Stimulated activated CD4-positive, alpha-beta T cell treated with anti-CD3 and anti-CD28 coated beads, Interleukin-12 subunit alpha, Interleukin-12 subunit beta, amount 100 ng/mL, for 4 hours (primary cell): ENCODE results near the gene C22orf31.
"Not testable (repeated sequence)": the region's sequence is repeated elsewhere in the genome, so short reads cannot be mapped to it uniquely, and the experiment has no call there.

Experiments
- DNase-seq: peaks from one replicate; pipeline ENCODE4 v3.0.0-alpha.2; 2020

C22orf31 gene

DNA sequence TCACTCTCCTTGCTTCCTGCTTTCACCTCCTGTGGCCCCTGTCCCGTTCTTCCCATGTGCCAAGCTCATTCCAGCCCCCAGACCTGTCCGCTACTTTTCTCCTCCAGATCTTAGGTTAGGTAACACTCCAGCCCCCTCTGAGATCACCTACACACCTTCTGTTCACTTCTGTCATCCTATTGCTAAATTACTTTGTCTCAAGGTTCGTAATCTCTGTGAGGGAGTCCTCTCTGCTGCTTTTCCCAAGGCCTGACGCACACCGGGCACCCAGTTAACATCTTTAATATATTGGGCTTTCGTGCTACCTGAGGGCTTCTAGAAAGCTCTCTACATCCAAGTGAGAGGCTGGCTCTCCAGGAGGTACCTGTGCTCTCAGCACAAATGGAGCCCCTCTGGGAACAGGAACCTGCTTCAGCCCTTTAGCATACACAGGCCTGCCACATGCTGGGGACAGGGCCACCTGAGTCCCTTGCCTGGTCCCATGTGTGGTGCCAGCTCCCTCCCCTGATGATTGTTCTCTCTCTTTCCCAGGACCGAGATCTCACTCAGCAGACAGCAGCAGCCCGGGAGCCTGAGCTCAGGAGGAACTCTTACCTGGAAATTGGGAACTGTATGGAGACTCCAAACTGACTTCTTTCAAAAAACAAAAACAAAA lies 8.5 kb downstream of the C22orf31 start:
- no peak for DNase-seq

DNA sequence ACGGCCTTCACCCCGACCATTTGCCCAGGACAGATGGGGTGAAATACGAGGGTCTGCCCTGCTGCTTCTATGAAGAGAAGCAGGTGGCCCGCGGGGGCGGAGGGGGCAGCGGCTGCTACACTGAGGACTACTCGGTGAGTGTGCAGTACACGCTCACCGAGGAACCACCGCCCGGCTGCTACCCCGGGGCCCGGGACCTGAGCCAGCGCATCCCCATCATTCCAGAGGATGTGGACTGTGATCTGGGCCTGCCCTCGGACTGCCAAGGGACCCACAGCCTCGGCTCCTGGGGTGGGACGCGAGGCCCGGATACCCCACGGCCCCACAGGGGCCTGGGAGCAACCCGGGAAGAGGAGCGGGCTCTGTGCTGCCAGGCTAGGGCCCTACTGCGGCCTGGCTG lies 11.2 kb downstream of the C22orf31 start:
- DNase-seq: no peak

DNA sequence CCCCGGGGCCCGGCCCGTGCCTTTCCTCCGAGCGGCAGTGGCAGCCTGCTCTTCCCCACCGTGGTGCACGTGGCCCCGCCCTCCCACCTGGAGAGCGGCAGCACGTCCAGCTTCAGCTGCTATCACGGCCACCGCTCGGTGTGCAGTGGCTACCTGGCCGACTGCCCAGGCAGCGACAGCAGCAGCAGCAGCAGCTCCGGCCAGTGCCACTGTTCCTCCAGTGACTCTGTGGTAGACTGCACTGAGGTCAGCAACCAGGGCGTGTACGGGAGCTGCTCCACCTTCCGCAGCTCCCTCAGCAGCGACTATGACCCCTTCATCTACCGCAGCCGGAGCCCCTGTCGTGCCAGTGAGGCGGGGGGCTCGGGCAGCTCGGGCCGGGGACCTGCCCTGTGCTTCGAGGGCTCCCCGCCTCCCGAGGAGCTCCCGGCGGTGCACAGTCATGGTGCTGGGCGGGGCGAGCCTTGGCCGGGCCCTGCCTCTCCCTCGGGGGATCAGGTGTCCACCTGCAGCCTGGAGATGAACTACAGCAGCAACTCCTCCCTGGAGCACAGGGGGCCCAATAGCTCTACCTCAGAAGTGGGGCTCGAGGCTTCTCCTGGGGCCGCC lies 11.9 kb downstream of the C22orf31 start:
- DNase-seq: no peak

DNA sequence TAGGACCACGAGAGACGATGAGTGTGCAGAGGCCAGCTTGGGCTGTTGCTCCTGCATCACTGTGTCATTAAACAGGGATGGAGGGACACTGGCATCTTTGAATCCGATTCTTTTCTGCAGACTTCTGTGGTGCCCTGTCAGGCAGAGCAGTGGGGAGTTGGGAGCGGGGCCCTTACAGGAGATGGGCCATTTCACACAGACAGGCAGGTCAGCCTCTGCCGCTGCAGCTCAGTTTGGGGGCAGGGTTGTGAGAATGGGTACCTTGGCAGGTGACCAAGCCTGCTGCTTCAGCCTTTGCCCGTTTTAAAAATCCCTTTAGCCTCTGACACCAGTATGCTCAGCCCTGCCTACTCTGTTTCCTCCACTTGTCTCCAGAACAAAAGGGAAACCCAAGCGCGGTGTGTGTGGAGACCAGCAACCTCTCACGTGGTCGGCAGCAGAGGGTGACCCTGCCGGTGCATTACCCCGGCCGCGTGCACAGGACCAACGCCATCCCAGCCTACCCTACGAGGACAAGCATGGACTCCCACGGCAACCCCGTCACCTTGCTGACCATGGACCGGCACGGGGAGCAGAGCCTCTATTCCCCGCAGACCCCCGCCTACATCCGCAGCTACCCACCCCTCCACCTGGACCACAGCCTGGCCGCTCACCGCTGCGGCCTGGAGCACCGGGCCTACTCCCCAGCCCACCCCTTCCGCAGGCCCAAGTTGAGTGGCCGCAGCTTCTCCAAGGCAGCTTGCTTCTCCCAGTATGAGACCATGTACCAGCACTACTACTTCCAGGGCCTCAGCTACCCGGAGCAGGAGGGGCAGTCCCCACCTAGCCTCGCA lies 12.6 kb downstream of the C22orf31 start:
- DNase-seq: no peak

DNA sequence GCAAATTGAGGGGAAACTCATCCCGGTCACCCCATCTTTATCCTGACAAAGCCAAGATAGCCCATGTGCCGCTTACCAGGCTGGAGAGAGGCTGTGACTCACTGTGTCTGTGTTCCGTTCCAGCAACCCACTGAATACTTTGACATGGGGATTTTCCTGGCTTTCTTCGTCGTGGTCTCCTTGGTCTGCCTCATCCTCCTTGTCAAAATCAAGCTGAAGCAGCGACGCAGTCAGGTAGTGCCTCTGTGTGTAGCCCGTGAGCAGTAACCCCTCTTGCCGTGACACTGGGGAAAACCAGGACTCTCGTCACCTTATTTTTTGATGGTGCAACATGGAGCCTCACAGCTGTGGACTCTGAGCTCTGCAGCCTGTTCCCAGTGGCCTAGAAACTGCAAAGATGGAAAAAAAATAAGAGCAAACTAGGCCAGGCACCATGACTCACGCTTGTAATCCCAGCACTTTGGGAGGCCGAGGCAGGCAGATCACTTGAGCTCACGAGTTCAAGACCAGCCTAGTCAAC lies 16.9 kb downstream of the C22orf31 start:
- DNase-seq: no peak

DNA sequence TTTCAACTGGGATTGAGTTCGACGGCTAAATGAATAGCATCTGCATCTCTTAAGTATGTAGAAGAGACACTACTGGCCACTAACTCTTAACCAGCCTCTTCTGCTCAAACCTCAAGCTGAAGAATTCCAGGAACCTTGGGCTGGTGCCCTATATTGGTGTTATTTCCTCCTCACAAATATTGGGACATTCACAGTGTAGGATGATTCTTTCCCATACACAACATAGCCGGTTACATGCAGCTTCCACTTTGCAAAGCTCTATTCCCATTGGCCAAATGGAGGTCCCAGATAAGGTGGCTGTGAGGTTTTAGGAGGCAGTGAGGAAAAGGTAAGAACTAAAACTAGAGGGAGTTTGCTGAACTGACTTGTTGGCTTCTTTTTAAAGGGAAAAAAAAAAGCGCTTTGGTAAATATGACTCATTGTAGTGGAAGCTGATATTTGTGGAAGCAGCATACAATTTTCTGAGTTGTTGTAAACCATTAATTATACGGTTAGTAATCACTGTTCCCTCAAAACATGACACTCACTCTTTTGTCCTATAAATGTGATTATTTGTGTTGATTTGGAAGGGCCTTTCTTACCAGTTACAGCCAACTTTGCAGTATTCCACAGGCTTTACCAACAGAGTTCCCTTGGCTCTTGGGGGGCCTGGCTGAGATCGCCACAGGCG lies 17.6 kb downstream of the C22orf31 start:
- no peak for DNase-seq

DNA sequence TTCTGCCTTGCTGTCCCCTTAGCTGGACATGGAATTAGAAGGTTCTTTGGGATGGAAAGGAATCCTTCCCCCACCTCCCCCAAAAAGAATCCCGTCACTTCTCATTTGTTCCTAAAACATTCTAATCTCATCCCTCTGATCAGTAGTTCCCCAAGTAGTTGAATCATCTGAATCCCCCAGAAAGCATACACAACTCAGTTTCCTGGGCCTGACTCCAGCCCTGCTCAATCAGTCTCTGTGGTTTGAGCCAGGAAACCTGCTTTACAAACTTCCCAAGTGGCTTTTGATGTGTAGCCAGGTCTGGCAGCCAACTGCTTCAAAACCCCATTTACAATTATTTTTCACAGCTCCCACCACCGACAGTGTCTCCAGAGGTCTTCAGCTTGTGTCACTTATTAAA lies 20.2 kb downstream of the C22orf31 start:
- no peak for DNase-seq

DNA sequence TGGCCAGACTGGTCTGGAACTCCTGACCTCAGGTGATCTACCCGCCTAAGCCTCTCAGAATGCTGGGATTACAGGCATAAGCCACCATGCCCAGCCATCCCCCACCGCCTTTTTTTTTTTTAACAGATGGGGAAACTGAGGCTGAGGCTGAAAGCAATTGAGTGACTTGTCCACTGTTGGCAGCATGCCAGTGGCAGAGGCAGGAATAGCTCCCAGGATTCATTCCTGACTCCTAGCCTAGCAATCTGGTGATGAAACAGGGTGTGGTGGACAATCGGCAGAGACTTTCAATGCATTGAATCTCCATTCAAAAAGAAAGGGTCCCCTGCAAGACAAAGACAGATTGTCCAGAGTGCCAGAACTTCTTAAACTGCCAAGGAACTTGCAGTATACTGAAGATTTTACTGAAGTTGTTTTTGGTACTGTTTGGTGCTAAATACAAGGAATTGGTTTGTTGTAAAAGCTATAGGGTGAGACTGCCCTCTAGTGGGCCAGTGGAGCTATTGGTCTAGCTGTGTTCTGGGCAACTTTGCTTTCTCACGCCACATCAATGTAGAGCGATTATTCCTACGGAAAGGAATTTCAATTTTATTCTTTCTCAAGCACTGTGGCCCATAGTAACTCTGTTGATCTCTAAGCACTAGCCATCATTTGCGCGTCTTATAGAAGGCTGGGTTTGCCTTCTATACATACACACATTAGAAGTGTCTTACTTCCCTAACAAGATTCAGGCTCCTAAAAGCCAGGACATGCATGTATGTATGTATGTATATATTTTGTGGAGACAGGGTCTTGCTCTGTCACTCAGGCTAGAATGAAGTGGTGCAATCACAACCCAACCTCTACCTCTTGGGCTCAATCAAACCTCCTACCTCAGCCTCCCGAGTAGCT lies 21.0 kb downstream of the C22orf31 start:
- peak; percentile 55 for DNase-seq

DNA sequence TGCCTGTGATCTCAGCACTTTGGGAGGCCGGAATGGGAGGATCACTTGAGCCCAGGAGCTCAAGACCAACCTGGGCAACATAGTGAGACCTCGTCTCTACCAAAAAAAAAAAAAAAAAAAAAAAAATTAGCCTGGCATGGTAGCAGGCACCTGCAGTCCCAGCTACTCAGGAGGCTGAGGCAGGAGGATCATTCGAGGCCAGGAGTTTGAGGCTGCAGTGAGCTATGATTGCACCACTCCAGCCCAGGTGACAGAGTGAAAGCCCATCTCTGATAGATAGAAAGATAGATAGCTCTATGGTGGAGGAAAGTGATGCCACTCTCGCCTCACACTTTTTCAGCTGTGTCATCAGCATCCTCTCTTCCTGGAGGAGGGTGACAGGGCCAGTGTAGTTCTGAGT lies 21.9 kb downstream of the C22orf31 start:
- not testable (repeated sequence) for DNase-seq

DNA sequence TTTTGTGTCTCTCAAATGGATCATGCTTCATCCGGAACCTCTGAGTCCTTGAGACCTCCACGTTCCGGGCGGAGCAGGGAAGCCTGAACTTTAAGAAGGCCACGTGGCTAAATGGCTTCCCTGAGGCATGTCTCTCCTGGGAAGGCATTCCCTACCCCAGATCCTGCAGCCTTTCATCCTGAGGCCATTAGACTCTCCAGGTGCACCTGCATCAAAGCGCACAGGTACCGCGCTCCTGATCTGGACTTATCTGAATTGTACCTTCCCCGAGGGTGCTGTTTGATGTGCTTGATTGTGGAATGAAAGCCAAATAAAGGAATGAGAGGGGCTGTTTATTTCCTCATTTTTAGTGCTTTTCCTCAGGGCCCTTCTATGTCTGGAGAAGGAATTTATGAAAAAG lies 22.5 kb downstream of the C22orf31 start:
- no peak for DNase-seq

DNA sequence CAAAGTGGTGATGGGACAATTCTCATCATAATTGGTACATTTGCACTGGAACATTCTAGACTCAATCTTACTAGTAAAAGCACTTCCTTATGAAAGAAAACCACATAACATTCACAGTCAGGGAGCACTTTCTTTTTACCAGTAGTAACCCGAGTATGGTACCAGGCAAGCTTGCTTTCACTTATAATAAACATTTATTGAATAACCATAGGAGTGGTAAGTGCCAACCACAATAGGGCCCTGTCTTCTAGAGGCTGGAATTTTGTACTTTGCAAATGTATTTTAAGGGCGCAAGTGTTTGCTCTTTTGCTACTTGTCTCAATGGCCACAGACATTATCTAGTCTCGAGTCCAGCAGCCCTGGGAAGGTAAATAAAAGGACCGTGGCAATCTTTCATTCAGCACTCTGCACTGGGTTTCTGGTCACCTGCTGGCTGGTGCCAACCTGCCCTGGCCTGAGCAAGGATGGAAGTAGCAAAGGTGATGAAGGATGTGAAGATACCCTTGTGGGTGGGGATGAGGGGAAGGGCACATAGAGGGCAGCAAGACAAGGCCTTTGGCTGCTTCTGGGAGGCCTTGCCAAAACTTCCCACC lies 24.2 kb downstream of the C22orf31 start:
- DNase-seq: no peak

DNA sequence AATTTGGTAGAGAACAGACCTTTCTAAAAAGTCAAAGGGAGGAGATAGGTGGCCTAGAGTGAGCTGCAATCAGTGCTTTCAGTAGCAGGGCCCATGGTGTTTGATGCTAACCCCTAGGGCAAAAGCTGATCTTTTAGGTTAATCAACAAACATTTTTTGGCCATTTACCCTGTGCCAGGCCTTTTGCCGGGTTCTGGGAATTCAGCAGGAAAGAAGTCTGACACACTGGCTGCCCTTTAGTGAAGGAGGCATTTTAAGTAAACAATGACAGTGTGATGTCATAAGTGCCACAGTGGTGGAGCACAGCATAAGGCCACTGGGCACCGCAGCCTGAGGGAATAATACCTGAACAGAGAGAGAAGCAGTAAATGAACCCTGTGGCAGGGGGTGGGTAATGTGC lies 29.0 kb downstream of the C22orf31 start:
- no peak for DNase-seq

DNA sequence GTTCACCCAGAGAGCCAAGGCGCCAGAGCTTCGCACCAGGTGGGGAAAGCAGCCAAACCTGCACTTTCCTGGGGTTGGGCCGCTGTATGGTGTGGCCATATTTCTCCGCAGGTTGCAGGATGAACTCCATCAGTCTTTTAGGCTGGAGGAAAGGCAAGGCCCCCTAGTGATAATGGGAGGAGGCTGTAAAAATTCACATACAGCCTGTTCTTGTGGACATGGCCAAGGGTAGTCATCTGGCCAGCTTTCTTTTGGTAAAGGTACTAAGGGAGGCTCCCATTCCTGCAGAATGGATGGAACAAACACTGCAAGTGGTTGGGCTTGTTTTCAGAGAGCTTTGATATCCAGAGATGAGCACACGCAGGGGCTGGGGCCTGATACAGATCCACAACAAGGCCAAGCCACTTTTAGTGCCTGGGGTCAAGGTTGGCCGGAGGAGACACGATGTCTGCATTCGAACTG lies 29.6 kb downstream of the C22orf31 start:
- no peak for DNase-seq

DNA sequence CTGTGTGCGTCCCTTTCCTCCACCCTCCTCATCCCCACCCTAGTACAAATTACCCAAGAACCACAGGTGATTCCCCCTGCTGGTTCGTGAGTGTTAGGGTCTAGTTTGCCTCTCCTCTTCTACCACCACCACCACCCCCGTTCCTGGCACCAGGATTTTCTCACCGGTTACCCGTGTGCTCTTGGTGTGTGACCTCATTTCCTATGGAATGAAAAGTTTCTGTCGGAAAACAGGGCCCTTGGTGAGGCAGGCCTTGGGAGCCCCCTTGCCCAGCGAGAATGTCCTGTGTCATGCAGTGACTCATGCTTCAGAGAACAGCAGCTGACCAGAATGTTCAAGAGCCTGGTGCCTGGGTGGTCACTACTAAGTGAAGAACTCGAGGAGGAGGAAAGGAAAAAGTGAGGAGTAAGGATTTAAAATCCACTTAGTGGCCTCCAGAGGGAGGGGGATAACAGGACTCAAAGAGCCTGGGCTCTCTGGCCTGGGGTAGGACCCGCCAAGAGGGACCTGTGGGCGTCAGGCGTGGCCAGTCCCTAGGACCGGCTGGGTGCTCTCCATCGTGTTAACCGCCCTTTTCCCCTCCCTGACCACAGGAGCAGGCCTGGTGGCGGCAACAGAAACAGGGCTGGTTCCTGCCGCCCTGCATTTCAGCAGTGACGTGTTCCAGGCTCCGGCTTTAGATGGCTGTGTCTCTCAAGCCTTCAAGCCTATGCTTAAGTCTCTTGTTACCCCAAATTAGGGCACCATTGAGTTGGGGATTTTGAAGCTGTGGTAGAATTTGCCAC lies 30.2 kb downstream of the C22orf31 start:
- DNase-seq: no peak

DNA sequence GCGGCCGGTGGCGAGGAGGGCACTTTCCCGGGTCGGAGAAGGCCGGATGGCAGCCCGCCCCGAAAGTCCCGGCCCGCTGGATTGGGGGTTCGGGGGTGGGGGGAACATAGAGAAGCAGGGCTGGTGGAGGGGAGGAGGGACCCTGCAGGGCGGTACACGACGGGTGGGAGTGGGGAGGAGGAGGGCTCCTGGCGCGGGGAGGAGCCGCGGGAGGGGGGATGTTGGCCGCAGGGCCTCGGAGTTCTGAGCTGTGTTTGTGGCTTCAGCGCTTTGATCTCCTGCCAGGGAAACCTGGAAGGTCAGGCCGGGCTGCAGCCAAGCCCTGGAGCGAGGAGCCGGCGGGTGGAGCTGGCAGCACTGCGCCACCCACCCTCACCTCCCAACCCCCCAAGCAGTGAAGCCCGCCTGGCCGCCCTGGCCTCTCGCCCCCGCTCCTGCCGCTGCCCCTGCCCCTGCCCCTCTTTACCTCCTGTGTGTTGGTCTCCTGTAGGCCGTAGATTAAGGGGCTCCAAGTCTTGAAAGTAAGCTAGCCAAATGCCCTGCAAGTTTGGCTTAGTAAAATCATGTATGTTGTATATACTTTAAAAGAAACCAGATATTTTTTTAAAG lies 30.9 kb downstream of the C22orf31 start:
- DNase-seq: no peak

DNA sequence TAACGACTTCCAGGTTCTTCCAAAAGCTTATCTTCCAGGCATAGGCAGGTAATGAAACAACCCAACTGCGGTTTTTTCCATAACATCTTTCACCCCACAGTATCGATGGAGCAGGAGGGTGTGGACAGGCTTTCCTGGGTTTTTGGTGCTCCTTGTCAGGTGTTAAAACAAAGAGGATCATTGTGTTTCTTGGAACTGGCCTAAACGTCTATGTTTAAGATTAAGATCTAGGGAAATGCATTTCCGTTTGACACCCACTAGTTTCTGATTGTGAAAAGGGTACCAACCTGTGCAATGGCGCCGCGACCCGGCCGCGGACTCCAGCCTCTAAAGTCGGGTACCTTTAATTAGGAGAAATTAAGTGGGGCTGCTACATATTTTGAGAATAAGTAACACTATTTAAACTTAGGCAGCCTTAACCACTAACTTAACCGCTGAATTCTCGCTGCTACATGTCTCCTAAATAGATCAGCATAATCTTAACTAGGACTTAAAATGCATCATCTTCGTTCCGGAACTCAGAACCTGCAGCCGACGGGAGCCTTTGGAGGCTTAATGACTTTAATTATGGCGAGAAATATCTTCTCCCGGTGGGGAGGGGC lies 31.5 kb downstream of the C22orf31 start:
- DNase-seq: no peak

DNA sequence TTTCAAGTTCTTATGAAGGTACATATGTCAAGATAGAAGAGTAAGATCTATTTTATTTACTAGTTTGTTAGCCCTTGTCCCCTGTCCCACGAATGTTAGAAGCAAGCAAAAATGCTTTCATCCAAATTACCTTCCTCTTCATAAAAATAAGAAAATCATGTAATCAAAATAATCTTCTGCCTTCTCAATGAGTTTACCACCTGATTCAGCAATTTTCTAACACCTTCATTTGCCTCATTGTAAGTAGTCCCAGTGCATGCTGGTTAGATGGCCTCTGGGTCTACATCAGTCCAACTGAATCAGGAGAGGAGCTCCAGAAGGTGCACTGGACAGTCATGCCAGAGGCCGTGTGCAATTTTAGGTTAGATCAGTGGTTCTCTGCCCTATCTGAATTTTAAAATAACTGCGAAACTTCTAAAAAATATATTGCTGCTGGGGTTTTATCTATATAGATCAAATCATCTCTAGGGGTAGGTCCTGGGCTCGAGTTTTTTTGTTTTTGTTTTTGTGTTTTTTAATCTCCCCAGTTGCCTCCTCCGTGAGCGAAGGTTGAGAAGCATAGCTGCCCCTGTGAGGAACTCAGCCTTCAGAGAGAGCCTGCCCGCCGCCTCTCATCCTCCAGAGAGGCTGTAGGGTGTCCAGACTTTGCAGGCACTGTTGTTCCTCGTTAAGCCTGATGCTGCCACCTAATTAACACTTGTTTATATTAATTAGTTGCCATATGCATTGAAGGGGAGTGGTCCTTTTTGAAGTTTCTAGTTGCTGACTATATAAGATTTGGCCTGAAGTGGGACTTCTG lies 32.2 kb downstream of the C22orf31 start:
- no peak for DNase-seq

DNA sequence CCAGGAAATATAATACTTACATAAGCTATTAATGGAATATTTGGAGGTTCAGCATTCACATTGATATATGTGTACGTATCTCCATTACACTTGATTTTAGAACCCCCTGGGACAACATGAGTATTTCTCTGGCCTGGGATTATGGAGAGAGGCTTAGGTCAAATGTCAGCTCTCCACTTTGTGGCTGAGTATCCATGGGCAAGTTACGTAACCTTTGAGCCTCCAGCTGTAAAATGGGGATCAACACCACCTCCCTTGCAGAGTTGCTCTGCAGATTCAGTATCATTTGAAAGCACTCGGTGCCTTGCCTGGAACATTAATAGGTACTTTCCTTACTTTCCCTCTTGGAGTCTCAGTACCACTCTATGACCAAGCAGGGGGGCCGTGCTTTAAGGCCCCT lies 33.2 kb downstream of the C22orf31 start:
- no peak for DNase-seq

DNA sequence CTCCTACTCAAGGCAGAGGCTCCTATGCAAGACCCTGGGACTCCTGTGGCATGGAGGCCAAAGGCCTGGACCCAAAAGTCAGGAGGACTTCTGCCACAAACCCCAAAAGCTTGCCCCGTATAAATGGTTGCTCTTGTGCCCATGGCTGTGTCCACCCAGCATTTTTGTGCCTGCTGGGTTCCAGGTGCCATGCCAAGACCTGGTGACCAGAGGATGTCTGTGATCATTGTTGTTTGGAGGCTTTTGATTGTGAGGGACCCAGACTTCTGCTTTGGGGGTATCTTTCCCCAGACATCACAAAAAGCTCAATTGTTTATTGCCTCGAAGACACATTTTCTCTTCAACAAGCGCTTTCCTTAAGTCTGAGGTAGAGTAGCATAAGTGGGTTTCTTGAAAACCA lies 35.1 kb downstream of the C22orf31 start:
- no peak for DNase-seq
